Neural progenitor cell (in vitro differentiated cells): ENCODE data around the gene SPHKAP.

ENCODE experiments used
- CTCF ChIP-seq: fragments of 200-600 bp; sonication (generic); IDR thresholded peaks from 2 replicates; pipeline ENCODE4 v1.5.1; 2017; ENCODE audit warnings: antibody characterized with exemption, mild to moderate bottlenecking
- EZH2 ChIP-seq: fragments of 200-600 bp; sonication (generic); IDR thresholded peaks from 2 replicates; pipeline ENCODE4 v1.6.1; 2017; ENCODE audit warnings: antibody characterized with exemption, mild to moderate bottlenecking, moderate library complexity

DNA sequence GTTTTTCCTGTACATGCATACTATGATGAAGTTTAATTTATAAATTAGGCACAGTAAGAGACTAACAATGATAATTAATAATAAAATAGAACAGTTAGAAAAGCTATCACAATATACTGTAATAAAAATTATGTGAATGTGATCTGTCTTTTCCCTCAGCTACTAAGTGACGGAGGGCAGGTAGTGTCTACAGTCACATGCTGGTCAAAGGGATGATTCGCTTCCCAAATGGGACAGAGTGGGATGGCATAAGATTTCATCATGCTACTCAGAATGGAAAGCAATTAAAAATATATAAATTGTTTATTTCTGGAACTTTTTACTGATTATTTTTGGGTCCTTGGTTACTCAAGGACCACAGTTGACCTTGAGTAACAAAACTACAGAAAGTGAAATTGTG is 238.5 kb downstream of the SPHKAP start:
- no peak for TF ChIP-seq CTCF
- TF ChIP-seq EZH2, result no peak
